HG03280 (cell line): ENCODE measurements around the gene SEPHS1.
"Not testable (repeated sequence)": the region's sequence is repeated elsewhere in the genome, so short reads cannot be mapped to it uniquely, and the experiment has no call there.

Experiments
- ATAC-seq: cut with Tn5 transposase; IDR thresholded peaks from one replicate; pipeline ENCODE4 v1.9.1; 2021; ENCODE audit warnings: mild to moderate bottlenecking, moderate library complexity; ENCODE audit not compliant: unreplicated experiment

Gene SEPHS1, protein sequence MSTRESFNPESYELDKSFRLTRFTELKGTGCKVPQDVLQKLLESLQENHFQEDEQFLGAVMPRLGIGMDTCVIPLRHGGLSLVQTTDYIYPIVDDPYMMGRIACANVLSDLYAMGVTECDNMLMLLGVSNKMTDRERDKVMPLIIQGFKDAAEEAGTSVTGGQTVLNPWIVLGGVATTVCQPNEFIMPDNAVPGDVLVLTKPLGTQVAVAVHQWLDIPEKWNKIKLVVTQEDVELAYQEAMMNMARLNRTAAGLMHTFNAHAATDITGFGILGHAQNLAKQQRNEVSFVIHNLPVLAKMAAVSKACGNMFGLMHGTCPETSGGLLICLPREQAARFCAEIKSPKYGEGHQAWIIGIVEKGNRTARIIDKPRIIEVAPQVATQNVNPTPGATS

DNA sequence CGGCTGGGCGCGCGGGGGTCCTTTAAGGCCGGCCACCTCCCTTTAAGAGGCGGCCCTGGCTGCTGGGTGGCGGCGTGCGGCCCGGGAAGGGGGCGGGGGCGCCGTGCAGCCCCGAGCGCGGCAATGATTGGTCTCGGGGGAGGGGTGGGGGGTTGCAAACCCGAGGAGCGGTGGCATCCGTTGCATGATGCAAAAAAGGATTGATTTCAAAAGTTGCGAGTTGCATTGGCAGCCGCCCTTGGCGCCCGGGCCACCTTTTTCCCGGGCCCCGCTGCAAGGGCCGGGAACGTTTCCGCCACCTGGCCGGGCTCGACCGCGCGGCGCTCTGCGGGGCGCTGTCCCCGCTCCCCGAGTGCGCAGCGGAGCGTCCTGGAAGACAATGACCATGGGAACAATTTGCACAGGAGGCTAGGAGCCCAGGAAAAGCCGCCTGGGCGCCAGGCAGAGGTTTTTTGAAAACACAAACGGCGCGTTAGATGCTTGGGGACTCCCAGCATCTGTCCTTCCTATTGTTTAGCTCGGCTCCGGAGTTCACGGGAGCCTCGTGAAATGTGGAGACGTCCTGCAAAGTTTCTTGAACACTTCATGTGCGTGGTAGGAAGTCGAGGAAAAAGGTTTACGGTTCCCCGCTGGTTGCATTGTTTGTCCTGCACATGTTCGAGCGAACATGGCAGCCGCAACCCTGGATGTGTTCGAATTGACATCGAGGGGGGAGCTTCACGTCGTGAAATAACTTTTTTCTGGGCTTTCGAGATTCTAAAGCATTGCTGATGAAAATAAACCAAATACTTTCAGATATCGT, at the start of gene SEPHS1:
Gene SEPHS1 (minus strand): TSS at position 78 of the 802 bp plus-strand sequence. CDS start 3,343 bp downstream, outside the sequence.
- peak; percentile 57 for ATAC-seq

DNA sequence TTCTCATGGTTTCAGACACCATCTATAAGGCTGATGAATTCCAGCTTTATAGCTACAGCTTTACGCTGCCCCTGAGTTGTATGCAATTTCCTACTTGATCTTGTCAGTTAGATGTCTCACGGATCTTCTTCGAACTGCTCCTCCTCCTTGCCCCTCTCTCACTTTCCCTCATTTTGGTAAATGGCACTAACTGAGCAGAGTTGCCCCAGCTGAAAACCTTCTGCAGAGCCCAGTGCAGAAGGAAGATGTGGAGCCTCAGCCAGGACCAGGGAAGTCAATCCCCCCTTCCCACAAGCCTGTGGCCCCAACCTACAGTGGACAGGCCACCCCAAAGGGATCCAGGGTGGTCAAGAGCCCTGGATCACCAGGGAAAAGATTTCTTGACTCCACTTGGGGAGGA, 49.0 kb upstream of the SEPHS1 start:
- ATAC-seq = no peak

DNA sequence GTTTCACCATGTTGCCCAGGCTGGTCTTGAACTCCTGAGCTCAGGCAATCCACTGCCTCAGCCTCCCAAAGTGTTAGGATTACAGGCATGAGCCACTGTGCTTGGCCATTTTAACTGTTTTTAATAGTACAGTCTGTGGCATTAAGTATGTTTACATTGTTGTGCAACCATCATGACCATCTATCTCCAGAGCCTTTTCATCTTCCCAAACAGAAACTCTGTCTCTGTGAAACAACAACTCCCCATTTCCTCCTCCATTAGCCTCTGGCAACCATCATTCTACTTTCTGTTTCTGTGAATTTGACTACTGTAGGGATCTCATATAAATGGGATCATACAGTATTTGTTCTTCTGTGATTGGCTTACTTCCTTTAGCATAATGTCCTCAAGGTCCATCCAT, 48.3 kb upstream of the SEPHS1 start:
- no peak for ATAC-seq

DNA sequence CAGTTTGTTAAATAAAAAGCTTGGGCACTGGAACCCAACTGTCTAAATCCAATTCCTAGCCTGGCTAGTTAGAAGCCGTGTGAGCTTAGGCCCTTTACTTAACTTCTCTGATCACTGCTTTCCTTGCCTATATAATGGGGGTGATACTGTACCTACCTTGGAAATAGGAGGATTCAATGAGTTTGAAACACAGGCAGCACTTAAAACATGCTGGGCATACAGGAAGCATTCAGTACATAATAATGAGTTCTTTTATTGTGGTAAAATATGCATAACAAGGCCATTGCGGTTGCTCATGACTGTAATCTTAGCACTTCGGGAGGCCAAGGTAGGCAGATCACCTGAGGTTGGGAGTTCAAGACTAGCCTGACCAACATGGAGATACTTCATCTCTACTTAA, 47.4 kb upstream of the SEPHS1 start:
- ATAC-seq = no peak

DNA sequence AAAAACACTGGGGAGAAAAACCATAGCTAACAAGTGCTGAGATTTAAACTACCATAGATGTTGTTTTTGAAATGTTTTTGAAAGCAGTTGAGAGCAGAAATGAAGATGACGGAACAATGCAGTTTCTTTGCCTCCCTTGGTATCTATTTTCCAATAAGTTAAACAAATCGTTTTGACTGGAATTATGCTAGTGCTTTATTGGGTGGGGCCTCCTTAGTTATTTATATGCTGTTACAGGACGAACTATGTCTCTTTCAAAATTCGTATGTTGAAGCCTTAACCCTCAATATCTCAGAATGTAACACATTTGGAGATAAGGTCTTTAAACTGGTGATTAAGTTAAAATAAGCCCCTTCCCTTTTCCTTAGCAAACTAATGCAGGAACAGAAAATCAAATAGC, 45.5 kb upstream of the SEPHS1 start:
- ATAC-seq = no peak

DNA sequence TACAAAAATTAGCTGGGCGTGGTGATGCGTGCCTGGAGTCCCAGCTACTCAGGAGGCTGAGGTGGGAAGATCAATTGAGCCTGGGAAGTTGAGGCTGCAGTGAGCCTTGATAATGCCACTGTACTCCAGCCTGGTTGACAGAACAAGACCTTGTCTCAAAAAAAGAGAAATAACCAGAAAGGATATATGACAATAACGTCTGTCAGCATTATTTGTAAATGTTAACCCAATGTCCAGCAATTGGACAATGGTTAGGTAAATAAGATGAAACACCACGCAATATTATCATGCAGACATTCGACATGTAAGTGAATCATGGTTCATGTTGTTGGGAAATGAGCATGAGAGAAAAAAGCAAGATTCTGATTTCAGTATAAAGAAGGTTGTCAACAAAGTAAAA, 44.6 kb upstream of the SEPHS1 start:
- ATAC-seq = no peak

DNA sequence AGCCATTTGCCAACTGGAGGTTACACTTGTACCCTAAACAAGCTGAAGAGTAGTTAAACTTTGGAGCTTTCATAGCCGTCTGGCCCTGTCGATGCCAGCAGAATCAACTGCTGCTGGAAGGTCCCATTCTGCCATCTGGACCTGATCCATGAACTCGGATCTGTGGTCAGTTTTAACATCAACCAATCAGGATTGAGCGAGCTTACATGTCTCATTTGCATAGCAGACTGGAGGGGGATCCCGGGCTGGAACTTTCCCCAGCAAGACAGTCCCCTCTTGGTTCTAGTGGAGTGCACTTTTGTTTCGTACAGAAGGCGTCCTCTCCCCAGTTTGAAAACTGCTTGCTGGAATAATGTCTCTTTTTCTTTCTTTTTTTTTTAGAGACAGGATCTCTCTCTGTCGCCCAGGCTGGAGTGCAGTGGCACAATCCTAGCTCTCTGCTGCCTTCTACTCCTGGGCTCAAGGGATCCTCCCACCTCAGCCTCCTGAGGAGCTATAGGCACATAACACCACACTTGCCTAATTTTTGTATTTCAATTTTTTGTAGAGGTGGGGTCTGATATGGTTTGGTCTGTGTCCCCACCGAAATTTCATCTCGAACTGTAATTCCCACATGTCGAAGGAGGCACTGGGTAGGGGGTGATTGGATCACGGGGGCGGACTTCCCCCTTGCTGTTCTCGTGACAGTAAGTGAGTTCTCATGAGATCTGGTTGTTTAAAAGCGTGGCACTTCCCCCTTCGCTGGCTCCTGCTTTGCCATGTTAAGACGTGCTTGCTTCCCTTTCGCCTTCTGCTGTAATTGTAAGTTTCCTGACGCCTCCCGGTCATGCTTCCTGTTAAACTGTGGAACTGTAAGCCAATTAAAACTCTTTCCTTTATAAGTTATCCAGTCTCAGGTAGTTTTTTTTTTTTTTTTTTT, 42.8 kb upstream of the SEPHS1 start:
- ATAC-seq = no peak

DNA sequence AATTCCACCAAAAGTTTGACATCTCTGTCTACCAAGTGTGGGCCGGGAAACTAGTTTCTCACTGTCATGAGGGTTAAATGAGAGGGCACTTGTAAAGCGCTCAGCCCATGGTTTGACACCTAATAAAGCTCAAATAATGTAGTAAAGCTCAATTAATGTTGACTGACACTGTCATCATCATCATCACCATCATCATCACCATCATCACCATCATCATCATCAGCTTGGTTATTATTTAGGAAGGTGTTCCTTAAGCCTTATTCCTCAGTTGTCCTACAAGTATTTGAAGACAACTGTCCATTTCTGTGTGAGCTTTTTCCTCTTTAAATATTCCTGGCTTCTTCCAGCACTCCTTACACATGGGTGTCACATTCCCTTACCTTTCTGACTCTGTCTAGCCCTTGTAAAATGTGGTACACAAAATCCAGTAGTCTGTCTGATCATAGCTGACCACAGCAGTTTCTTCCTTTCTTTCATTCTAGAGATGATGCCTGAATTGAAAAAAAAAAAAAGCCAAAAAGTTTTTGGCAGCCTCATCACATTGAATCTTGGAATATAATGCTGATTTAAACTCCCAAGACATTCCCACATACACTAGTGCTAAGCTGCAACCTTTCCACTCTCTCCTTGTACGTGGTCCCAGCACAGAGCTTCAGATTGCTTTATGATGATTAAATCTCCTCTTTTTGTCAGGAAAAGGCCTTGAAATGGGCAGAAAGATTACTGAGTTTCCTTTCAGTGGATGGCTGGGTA, 40.6 kb upstream of the SEPHS1 start:
- no peak for ATAC-seq

DNA sequence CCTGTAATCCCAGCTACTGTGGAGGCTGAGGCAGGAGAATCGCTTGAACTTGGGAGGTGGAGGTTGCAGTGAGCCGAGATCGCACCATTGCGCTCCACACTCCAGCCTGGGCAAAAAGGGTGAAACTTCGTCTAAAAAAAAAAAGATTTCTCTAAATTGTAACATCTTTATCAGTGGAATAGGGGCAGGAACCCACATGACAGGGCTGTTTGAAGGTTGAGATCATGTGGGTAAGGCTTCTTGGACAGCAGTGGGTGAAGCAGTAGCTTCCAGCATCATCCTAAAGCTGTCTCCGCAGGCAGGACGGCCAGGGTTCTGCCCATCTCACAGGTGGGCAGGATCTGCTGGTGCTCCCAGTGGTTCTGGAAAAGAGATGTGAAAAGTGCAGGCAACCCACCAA, 37.9 kb upstream of the SEPHS1 start:
- ATAC-seq = no peak

DNA sequence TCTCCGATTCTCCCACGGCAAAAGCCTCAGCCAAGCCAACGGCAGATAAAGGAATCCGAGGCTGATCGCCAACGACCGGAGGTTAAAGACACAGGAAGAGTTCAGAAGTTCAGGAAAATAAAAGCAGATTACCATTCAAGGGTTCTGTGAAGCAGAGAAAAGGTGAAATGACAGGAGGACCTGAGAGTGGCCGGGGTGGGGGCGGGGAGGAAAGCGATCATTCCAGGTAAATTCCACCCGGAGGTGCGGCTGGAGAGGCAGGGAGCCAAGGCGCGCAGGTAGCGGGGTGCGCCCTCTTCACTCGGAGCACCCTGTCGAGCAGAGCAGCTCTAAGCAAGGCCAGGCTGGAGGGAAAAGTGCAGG, 35.3 kb upstream of the SEPHS1 start:
- ATAC-seq = no peak

DNA sequence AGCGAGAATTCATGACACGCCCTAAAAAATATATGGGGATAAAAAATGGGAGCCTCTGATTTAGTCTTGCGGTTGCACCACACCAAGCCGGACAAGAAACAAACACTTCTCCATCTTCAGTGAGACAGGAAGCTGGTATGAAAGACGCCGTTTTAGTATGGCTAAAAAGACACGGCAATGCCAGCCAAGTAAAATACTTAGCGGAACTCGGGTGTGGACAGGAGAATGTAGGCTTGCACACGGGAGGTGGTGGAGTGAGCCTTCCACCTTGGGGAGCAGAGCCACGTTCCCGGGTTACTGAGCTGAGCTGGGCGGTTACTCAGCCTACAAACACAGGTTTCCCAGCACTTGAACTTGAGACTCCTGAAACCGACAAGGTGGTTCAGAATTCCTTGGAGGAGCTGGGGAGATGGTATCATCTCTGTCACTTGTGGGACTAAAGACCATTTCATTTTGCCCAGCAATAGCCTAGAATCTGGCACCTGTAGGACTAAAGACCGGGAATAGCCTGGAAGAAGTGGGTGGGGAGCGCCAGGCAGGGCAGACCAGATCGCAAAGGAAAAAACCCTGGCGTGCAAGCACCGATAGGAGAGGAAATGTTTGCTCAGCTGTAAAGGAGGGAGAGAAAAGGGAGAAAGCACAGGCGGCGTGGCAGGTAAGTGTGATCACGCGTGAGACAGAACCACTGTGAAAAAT, 34.8 kb upstream of the SEPHS1 start:
- no peak for ATAC-seq

DNA sequence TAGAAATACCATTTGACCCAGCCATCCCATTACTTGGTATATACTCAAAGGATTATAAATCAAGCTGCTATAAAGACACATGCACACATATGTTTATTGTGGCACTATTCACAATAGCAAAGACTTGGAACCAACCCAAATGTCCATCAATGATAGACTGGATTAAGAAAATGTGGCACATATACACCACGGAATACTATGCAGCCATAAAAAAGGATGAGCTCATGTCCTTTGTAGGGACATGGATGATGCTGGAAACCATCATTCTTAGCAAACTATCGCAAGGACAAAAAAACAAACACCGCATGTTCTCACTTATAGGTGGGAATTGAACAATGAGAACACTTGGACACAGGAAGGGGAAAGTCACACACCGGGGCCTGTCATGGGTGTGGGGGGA, 31.0 kb upstream of the SEPHS1 start:
- not testable (repeated sequence) for ATAC-seq

DNA sequence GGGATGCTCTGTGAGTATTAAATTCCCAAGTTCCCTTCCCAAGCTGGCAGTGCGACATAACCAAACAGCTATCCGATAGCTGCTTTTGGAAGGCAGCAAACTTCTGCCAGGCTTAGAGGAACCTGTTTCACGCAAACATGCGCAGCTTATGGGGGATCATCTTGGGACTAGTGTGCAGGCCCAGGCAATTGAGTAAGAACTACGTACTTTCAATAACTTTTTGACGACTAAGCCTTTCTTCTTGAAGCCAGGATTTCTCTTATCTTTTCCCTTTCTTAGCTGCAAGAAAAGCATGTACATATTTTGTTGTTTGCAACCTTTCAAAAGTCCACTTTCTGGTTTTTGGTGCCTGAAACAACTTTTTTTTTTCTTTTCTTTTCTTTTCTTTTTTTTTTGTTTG, 28.7 kb upstream of the SEPHS1 start:
- ATAC-seq = no peak

DNA sequence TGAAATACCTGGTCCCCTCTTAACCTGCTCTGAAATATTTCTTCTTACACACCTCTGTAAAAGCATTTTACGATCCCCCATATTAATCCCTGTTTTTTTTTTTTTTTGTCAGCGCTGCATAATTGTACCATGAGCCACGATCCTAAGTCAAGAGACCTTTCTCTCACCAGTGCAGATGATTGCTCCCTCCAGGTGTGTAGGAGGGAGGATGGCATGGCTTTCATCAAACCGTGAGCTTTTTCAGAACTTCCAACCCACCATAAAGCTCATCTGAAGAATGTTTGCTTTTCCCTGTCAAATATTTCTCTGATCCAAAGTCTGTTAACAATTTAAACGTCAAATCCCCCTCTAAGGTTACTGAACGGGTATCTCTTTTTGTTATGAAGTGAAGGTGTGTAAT, 28.2 kb upstream of the SEPHS1 start:
- ATAC-seq = no peak

DNA sequence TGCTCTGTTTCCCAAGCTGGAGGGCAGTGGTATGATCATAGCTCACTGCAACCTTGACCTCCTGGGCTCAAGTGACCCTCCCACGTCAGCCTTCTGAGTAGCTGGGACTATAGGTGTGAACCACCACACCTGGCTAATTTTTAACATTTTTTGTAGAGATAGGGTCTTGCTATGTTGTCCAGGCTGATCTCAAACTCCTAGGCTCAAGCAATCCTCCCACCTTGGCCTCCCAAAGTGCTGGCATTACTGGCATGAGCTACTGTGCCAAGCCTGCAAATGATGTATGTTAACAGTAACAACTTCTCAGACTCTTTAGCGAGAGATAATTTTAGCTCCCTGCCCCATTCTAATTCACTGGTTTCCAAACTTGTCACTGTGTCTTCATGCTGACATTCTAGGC, 27.7 kb upstream of the SEPHS1 start:
- ATAC-seq = no peak

DNA sequence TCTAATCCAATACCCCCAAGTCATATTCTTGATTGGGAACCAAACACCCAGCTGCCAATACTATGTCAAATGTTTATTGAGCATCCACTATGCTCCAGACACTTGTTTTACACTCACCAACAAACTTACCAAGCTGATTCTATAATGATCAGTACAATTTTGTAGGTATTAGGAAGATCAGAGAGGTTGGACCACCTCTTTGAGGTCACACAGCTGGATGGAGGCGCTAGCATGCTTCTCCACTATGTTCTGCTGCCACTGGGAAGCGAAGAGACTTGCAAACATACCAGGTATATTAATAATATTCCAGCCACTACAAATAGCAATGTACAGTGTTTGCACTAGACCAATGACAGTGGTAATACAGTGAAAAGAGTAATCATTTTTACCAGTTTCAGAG, 25.6 kb upstream of the SEPHS1 start:
- ATAC-seq = no peak

DNA sequence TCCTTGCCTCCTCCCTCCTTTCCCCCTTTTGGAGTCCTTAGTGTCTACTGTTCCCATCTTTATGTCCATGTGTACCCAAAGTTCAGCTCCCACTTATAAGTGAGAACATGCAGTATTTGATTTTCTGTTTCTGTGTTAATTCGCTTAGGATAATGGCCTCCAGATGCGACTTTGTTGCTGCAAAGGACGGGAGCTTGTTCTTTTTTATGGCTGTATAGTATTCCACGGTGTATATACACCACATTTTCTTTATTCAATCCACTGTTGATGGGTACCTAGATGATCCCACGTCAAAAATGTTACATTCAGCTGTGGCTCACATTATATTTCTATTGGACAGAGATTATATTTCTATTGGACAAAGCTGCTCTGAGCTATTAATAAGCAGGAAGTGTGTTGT, 24.4 kb upstream of the SEPHS1 start:
- ATAC-seq = no peak

DNA sequence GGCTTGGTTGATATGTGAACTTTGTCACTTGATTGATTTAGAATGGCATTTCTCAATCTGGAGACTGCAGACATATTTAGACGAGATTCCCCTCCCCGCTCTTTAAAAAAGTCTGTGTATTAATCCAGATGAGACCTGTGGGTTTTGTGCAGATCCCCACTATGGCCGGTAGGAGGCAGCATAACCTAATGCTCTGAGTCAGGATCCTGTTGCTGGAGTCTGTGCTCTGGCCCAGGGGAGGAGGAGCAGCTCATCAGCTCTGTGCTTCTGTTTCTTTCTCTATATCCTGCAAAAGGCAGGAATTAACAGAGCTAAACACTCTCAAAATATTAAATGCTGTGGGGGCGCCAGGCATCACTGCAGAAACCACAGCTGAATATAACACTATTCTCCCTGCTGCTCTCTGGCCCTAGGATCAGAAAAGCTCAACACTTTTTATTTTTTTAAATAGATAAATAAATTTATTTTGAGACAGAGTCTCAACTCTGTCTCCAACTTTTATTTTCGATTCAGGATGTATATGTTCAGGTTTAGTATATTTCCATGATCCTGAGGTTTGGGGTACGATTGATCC, 23.9 kb upstream of the SEPHS1 start:
- peak; percentile 92 for ATAC-seq

DNA sequence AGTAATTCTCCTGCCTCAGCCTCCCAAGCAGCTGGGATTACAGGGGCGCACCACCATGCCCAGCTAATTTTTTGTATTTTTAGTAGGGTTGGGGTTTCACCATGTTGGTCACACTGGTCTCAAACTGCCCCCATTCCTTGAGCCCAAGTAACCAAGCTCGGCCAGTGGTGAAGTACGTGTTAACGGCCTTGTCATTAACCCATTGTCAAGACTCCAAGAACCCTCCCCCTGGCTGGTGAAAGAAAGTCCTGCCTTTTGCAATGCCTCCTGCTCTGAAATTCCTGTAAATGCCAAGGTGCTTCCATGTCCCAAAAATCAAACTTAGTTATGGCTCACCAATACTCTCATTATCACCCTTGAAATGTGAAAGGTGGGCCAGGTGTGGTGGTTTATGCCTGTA, 18.8 kb upstream of the SEPHS1 start:
- no peak for ATAC-seq

DNA sequence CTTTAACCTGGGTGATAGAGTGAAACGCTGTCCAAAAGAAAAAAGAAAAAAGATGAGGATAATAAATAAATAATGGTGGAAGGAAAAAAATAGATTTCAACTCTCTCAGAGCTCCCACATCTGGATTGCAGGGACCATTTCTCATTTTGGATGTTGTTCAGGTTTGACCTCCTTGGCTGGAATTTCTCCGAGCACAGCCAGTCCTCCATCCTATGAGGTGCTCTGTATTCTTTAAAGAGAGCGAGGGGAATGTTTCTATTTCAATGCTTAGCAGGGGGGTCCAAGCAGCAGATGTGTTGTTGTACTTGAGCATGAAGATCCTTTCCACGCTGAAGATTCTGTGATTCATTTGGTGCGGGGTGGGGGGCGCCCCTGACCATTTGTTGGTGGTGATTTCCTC, 17.7 kb upstream of the SEPHS1 start:
- no peak for ATAC-seq
